SK-N-SH treated with all-trans-retinoic acid at 6 μM for 48 hours (cell line): ENCODE results near the gene NIP7.

Experiments used
- ATAC-seq: fragments of 200-7000 bp; cut with Tn5 transposase; 3 replicates; pipeline ENCODE4 v1.9.1; 2020; ENCODE audit warnings: mild to moderate bottlenecking, moderate library complexity
- ARNTL ChIP-seq: fragments of 450-650 bp; formaldehyde crosslinking; IDR thresholded peaks from 2 replicates; pipeline ENCODE4 v1.5.0; 2020; ENCODE audit warnings: low read depth, mild to moderate bottlenecking, moderate library complexity, borderline replicate concordance
- BACH2 ChIP-seq: fragments of 250-450 bp; sonication (Bioruptor Pico); IDR thresholded peaks from 2 replicates; pipeline ENCODE4 v1.9.0; 2021; ENCODE audit warnings: mild to moderate bottlenecking, borderline replicate concordance
- CSDC2 ChIP-seq: fragments of 250-450 bp; sonication (Bioruptor Pico); IDR thresholded peaks from 2 replicates; pipeline ENCODE4 v1.5.0; 2020; ENCODE audit warnings: mild to moderate bottlenecking, moderate library complexity
- ESRRG ChIP-seq: fragments of 250-450 bp; sonication (Bioruptor Pico); IDR thresholded peaks from 2 replicates; pipeline ENCODE4 v1.6.1; 2021; ENCODE audit warnings: mild to moderate bottlenecking
- GLIS3 ChIP-seq: fragments of 250-450 bp; sonication (Bioruptor Pico); IDR thresholded peaks from 2 replicates; pipeline ENCODE4 v1.5.0; 2020; ENCODE audit warnings: mild to moderate bottlenecking, moderate library complexity
- ISL1 ChIP-seq: fragments of 250-450 bp; sonication (Bioruptor Pico); IDR thresholded peaks from 2 replicates; pipeline ENCODE4 v2.1.2; 2022; ENCODE audit warnings: mild to moderate bottlenecking, moderate library complexity
- OSR1 ChIP-seq: fragments of 250-450 bp; sonication (Bioruptor Pico); IDR thresholded peaks from 2 replicates; pipeline ENCODE4 v1.8.0; 2022; ENCODE audit warnings: moderate library complexity, mild to moderate bottlenecking, inconsistent platforms
- RARB ChIP-seq: fragments of 250-450 bp; sonication (Bioruptor Pico); IDR thresholded peaks from 2 replicates; pipeline ENCODE4 v1.8.0; 2021; ENCODE audit warnings: mild to moderate bottlenecking, moderate library complexity
- SNAI2 ChIP-seq: fragments of 250-450 bp; sonication (Bioruptor Pico); IDR thresholded peaks from 2 replicates; pipeline ENCODE4 v1.5.0; 2020; ENCODE audit warnings: mild to moderate bottlenecking, moderate library complexity
- TCF4 ChIP-seq: fragments of 250-450 bp; sonication (Bioruptor Pico); IDR thresholded peaks from 2 replicates; pipeline ENCODE4 v1.8.0; 2021; ENCODE audit warnings: mild to moderate bottlenecking, moderate library complexity, borderline replicate concordance
- TOX ChIP-seq: fragments of 250-450 bp; sonication (Bioruptor Pico); IDR thresholded peaks from 2 replicates; pipeline ENCODE4 v1.8.0; 2021; ENCODE audit warnings: mild to moderate bottlenecking, moderate library complexity, borderline replicate concordance
- ZFP30 ChIP-seq: fragments of 450-650 bp; formaldehyde crosslinking; IDR thresholded peaks from 2 replicates; pipeline ENCODE4 v1.5.0; 2022; ENCODE audit warnings: mild to moderate bottlenecking, moderate library complexity
- ZNF565 ChIP-seq: fragments of 450-650 bp; formaldehyde crosslinking; conservative IDR thresholded peaks from 2 replicates; pipeline ENCODE4 v1.5.0; 2020; ENCODE audit warnings: low read depth, mild to moderate bottlenecking, moderate library complexity
- ZNF70 ChIP-seq: fragments of 450-650 bp; formaldehyde crosslinking; IDR thresholded peaks from 2 replicates; pipeline ENCODE4 v1.5.0; 2020; ENCODE audit warnings: mild to moderate bottlenecking, moderate library complexity
- ZNF8 ChIP-seq: fragments of 450-650 bp; formaldehyde crosslinking; IDR thresholded peaks from 2 replicates; pipeline ENCODE4 v1.5.0; 2020; ENCODE audit warnings: mild to moderate bottlenecking, moderate library complexity
- TF ChIP-seq, protein P1 (sequence below): fragments of 250-450 bp; sonication (Bioruptor Pico); IDR thresholded peaks from 2 replicates; pipeline ENCODE4 v1.8.0; 2020; ENCODE audit warnings: mild to moderate bottlenecking, moderate library complexity, borderline replicate concordance
- TF ChIP-seq, protein P2 (sequence below): fragments of 250-450 bp; sonication (Bioruptor Pico); IDR thresholded peaks from 2 replicates; pipeline ENCODE4 v1.5.0; 2020; ENCODE audit warnings: mild to moderate bottlenecking, moderate library complexity
- TF ChIP-seq, protein P3 (sequence below): fragments of 250-450 bp; sonication (Bioruptor Pico); IDR thresholded peaks from 2 replicates; pipeline ENCODE4 v1.8.0; 2021; ENCODE audit warnings: low read depth, mild to moderate bottlenecking, moderate library complexity, borderline replicate concordance
- TF ChIP-seq, protein P4 (sequence below): fragments of 250-450 bp; sonication (Bioruptor Pico); IDR thresholded peaks from 2 replicates; pipeline ENCODE4 v1.5.1; 2020; ENCODE audit warnings: low read depth, mild to moderate bottlenecking, moderate library complexity
- TF ChIP-seq, protein P5 (sequence below): fragments of 250-450 bp; sonication (Bioruptor Pico); IDR thresholded peaks from 2 replicates; pipeline ENCODE4 v1.5.1; 2021; ENCODE audit warnings: mild to moderate bottlenecking, moderate library complexity

Gene NIP7

DNA sequence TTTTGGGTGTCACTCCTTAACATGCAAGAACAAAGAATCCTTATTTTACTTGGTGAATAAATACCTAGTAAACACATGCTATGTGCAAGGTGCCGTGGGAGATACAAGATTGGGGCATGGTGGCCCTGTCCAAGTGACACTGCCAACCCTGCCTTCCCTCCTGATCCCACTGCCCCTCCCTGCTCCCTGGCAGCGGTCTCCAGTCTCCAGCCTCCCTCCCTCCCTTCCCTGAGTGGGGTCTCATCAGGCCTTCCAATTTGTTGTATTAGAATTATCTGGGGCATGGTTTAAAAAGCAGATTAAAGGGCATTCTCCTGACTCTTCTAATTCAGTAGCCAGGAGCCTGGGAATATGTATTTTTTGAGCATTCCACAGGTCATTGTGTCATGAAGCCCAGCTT, 24.5 kb downstream of the NIP7 start:
- ATAC-seq, result no peak
- TF ChIP-seq, protein P1, sequence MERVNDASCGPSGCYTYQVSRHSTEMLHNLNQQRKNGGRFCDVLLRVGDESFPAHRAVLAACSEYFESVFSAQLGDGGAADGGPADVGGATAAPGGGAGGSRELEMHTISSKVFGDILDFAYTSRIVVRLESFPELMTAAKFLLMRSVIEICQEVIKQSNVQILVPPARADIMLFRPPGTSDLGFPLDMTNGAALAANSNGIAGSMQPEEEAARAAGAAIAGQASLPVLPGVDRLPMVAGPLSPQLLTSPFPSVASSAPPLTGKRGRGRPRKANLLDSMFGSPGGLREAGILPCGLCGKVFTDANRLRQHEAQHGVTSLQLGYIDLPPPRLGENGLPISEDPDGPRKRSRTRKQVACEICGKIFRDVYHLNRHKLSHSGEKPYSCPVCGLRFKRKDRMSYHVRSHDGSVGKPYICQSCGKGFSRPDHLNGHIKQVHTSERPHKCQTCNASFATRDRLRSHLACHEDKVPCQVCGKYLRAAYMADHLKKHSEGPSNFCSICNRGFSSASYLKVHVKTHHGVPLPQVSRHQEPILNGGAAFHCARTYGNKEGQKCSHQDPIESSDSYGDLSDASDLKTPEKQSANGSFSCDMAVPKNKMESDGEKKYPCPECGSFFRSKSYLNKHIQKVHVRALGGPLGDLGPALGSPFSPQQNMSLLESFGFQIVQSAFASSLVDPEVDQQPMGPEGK (CRISPR knock-in tag), result no peak
- TF ChIP-seq RARB (CRISPR knock-in tag), result no peak
- no peak for TF ChIP-seq ARNTL (CRISPR knock-in tag)
- no peak for TF ChIP-seq ZFP30
- no peak for TF ChIP-seq TCF4 (CRISPR knock-in tag)
- TF ChIP-seq CSDC2 (CRISPR knock-in tag), result no peak
- no peak for TF ChIP-seq OSR1
- TF ChIP-seq, protein P2, sequence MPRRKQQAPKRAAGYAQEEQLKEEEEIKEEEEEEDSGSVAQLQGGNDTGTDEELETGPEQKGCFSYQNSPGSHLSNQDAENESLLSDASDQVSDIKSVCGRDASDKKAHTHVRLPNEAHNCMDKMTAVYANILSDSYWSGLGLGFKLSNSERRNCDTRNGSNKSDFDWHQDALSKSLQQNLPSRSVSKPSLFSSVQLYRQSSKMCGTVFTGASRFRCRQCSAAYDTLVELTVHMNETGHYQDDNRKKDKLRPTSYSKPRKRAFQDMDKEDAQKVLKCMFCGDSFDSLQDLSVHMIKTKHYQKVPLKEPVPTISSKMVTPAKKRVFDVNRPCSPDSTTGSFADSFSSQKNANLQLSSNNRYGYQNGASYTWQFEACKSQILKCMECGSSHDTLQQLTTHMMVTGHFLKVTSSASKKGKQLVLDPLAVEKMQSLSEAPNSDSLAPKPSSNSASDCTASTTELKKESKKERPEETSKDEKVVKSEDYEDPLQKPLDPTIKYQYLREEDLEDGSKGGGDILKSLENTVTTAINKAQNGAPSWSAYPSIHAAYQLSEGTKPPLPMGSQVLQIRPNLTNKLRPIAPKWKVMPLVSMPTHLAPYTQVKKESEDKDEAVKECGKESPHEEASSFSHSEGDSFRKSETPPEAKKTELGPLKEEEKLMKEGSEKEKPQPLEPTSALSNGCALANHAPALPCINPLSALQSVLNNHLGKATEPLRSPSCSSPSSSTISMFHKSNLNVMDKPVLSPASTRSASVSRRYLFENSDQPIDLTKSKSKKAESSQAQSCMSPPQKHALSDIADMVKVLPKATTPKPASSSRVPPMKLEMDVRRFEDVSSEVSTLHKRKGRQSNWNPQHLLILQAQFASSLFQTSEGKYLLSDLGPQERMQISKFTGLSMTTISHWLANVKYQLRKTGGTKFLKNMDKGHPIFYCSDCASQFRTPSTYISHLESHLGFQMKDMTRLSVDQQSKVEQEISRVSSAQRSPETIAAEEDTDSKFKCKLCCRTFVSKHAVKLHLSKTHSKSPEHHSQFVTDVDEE (CRISPR knock-in tag), result no peak
- TF ChIP-seq ZNF8, result no peak

DNA sequence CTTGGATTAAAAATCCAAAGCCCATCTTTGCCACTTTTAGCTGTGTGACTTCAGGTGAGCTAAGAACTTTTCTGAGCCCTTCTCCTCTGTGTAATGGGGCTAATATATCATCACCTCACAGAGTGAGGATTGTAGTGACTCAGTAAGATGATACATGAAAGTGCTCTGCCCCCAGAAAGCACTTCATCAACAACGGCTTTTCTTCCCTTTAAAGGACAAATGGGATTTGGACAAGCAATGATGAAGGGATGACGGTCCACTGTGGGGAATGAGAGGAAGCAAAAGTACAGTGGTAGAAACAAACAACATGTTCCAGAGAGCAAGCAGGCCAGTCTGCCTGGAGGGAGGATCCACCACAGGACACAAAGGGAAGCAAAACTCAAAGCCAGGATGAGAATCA, 26.3 kb downstream of the NIP7 start:
- ATAC-seq, result no peak
- TF ChIP-seq TOX (CRISPR knock-in tag), result no peak
- TF ChIP-seq SNAI2 (CRISPR knock-in tag), result no peak
- TF ChIP-seq RARB (CRISPR knock-in tag), result no peak
- TF ChIP-seq ISL1 (CRISPR knock-in tag), result no peak
- TF ChIP-seq ARNTL (CRISPR knock-in tag), result no peak
- TF ChIP-seq, protein P3, sequence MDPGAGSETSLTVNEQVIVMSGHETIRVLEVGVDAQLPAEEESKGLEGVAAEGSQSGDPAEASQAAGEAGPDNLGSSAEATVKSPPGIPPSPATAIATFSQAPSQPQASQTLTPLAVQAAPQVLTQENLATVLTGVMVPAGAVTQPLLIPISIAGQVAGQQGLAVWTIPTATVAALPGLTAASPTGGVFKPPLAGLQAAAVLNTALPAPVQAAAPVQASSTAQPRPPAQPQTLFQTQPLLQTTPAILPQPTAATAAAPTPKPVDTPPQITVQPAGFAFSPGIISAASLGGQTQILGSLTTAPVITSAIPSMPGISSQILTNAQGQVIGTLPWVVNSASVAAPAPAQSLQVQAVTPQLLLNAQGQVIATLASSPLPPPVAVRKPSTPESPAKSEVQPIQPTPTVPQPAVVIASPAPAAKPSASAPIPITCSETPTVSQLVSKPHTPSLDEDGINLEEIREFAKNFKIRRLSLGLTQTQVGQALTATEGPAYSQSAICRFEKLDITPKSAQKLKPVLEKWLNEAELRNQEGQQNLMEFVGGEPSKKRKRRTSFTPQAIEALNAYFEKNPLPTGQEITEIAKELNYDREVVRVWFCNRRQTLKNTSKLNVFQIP, result no peak
- TF ChIP-seq, protein P2 (CRISPR knock-in tag), result no peak
- no peak for TF ChIP-seq ZNF8
- TF ChIP-seq, protein P4, sequence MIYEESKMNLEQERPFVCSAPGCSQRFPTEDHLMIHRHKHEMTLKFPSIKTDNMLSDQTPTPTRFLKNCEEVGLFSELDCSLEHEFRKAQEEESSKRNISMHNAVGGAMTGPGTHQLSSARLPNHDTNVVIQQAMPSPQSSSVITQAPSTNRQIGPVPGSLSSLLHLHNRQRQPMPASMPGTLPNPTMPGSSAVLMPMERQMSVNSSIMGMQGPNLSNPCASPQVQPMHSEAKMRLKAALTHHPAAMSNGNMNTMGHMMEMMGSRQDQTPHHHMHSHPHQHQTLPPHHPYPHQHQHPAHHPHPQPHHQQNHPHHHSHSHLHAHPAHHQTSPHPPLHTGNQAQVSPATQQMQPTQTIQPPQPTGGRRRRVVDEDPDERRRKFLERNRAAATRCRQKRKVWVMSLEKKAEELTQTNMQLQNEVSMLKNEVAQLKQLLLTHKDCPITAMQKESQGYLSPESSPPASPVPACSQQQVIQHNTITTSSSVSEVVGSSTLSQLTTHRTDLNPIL (CRISPR knock-in tag), result no peak
- TF ChIP-seq, protein P1 (CRISPR knock-in tag), result no peak
- TF ChIP-seq GLIS3 (CRISPR knock-in tag), result no peak
- TF ChIP-seq ESRRG, result no peak
- TF ChIP-seq, protein P5, sequence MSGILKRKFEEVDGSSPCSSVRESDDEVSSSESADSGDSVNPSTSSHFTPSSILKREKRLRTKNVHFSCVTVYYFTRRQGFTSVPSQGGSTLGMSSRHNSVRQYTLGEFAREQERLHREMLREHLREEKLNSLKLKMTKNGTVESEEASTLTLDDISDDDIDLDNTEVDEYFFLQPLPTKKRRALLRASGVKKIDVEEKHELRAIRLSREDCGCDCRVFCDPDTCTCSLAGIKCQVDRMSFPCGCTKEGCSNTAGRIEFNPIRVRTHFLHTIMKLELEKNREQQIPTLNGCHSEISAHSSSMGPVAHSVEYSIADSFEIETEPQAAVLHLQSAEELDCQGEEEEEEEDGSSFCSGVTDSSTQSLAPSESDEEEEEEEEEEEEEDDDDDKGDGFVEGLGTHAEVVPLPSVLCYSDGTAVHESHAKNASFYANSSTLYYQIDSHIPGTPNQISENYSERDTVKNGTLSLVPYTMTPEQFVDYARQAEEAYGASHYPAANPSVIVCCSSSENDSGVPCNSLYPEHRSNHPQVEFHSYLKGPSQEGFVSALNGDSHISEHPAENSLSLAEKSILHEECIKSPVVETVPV (CRISPR knock-in tag), result no peak
- no peak for TF ChIP-seq CSDC2 (CRISPR knock-in tag)
- TF ChIP-seq ZFP30, result no peak
- no peak for TF ChIP-seq OSR1
- TF ChIP-seq ZNF565 (CRISPR knock-in tag), result no peak
- TF ChIP-seq BACH2 (CRISPR knock-in tag), result no peak
- TF ChIP-seq ZNF70, result no peak
